Stimulated activated CD4-positive, alpha-beta T cell treated with anti-CD3 and anti-CD28 coated beads, Interleukin-2, amount 100 ng/mL, for 24 hours (primary cell): ENCODE data around the gene ZBTB22.
"Not testable (repeated sequence)": the region's sequence is repeated elsewhere in the genome, so short reads cannot be mapped to it uniquely, and the experiment has no call there.

ENCODE experiments used
- DNase-seq, 2 donors: peaks; one replicate each; pipeline ENCODE4 v3.0.0-alpha.2; 2020

Gene ZBTB22

GRCh38 chr6:33298773-33299236 is 18.7 kb downstream of the ZBTB22 start, which contains the start of gene RGL2:
RGL2 (minus strand) TSS chr6:33298942; CDS start chr6:33298610, 332 bp downstream.
- peak; percentile 62 to 63 for DNase-seq

DNA sequence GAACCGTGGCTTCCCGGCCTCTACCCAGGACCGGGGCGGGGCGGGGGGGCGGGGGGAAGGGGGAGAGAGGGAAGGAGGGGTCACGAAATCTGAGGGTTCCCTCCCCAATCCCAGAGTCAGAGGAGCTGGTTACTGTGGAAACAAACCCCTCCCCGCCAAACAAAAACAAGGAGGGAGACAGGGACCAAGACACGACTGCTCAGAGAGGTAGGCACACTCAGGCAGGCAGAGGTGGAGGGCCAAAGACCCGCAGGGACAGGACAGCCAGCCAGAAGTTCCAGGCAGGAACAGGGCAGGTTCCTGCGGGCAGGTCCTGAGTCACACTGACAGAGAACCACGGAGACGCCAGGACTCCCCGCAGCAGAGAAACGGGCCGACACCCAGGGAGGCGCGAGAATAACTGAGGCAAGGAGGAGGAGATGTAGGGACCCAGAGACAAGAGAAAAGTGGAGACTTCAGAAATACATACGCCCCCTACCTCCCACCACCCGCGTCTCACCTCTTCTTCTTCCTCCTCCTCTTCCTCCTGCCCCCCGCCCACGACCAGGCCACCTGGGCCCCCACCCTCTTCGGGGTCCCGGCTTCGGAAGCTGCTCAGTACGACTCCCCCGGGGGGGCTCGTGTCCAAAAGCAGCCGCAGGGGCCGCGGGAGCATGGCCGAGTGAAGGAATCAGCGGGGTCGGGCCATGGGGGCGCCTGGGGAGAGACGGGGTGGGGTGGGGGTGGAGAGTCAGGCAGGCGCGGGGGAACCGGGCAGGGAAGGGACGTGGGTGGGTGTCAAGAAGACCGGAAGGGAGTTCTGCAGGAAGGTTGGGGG is 19.4 kb downstream of the ZBTB22 start:
- DNase-seq = peak; percentile 62 to 71

- no peak for DNase-seq
These were observed 20.1 kb downstream of the ZBTB22 start for GRCh38 chr6:33297406-33297955.

DNA sequence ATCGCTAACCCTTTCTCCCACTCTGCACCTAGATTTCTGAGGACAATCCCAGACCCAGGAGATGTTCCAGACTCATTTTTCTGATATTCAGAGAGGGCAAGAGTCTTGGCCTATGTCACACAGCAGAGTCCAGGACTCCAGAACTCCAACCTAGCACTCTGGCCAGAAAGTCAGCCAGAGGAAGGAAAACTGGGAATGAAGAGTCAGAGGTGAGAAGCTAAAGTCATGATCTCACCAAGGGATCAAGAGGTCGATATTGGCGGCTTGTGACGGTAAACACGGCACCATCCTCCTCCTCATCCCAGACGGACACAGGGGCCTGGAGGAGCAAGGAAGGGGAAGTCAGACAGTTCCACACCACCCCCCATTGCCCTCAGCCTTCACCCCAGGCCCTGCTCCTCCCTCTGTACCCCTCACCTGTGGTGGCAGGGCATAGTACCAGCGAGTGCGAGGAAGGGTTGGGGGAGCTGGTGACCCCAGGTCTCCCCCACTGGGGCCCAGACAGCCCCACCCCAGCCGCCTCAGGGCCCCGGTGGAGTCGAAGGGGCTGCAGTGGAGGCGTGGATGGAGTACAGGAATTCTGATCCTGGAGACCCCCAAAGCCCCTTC is 20.6 kb downstream of the ZBTB22 start:
- no peak for DNase-seq

DNA sequence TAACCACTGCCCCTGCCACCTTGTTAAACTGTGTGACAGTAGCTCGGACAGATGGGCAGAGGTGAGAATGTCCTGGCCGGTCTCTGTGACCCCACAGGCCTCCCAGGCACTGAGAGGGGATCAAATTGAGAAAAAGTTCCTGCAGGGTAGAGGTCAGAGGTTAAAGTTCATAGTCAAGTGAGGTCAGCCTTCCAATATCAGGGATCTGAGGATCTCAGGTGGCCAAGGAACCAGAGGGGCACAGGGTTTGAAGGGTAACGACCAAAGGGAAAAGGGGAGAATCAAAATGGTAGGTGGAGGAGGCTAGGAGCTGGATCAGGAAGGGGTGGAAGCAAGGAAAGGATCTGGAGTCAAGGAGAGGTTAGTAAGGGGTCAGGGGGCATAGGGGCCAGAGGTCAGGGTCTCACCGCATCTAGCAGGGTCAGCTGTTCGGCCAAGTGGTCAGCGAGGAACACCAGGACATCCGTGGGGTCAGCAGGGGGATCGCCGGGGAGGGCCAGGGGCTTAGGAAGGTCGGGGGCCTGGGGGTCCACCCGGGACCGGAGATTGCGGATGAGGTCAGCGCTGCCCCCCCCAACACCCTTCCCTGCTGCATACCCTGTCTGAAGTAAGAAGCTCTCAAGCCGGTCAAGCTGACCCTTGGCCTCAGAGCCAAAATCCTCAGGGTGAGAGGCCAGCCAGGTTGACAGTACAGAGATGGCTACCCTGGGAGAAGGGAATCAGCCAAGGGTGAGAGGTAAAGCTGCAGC is 21.7 kb downstream of the ZBTB22 start:
- DNase-seq = no peak

- DNase-seq = no peak
These were observed 23.3 kb downstream of the ZBTB22 start for GRCh38 chr6:33294086-33294823.

- DNase-seq = no peak
These were observed 24.4 kb downstream of the ZBTB22 start for GRCh38 chr6:33292996-33293682.

DNA sequence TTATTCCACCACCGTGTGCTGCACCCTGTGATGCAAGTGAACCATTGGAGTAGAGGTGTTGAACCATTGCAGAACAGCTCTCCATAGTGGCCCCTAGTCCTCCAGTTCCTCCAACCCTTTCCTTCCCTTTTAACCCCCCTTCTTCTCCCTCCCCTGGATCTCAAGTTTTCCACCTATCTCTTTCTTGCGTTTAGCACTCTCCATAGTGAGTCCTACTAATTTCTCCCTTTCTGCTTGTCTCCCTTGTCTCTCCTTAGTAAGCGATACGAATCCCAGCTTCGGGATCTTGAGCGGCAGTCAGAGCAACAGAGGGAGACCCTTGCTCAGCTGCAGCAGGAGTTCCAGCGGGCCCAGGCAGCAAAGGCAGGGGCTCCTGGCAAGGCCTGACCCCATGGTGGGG is 27.1 kb downstream of the ZBTB22 start:
- no peak for DNase-seq

- no peak for DNase-seq
These were observed 27.7 kb downstream of the ZBTB22 start for GRCh38 chr6:33289784-33290315.

DNA sequence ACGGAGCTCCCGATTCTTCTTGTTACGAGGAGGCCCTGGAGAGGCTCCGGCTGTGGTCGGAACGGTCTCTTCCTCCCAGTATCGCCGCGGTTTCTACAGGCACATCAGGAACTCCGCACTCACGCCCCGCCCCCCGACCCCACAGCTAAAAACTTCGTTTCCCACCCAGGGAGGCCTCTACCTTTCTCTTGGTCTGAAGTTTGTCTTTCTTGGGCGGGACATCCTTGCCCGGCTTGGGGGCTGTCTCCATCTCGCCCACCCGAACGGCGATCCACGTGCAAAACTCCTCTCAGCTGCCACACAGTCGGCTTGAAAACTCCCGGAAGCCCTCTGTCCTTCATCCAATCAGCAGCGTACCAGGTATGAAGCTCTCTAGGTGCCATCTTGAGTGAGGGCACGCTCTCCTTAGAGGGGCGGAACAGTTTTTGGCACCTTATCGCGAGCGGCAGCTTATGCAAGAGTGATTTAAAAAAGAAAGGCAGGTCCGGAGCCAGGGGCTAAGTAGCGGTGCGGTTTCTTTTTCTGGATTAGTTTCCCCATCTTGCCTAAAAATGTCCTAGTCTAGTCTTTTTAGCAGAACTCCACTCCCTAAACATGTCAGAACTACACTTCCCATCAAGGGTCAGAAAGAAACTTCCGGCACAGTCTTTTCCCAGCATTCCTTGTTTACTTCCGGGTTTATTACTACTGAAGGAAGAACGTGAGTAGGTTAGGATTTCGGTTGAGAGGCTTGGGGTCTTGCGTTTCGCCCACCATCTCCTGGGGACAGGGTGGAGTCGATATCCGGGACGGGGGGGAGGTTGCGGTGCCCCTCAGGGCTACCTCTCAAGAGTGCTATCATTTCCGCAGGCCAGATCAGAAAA is 28.4 kb downstream of the ZBTB22 start, which contains the start of the genes PFDN6 and WDR46:
Gene PFDN6, plus strand, starts transcription at position 681 of the 863 bp plus-strand sequence. CDS start 256 bp downstream, outside the sequence.
Gene WDR46, minus strand, starts transcription at position 319 of the 863 bp plus-strand sequence. Its CDS starts 69 bp downstream, at position 250.
- peak; percentile 75 to 81 for DNase-seq

GRCh38 chr6:33288141-33288920 is 29.2 kb downstream of the ZBTB22 start:
- no peak for DNase-seq

GRCh38 chr6:33286946-33287914 is 30.3 kb downstream of the ZBTB22 start:
- no peak for DNase-seq

DNA sequence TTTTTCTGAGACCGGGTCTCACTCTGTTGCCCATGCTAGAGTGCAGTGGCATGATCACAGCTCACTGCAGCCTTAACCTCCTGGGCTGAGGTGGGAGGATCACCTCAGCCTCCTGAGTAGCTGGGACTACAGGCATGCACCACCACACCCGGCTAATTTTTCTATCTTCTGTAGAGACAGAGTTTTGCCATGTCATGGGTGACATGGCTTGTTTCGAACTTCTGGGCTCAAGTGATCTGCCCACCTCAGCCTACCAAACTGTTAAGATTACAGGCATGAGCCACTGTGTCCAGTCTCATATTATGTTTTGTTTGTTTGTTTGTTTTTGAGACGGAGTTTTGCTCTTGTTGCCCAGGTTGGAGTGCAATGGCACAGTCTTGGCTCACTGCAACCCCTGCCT is 32.3 kb downstream of the ZBTB22 start:
- DNase-seq = not testable (repeated sequence)

DNA sequence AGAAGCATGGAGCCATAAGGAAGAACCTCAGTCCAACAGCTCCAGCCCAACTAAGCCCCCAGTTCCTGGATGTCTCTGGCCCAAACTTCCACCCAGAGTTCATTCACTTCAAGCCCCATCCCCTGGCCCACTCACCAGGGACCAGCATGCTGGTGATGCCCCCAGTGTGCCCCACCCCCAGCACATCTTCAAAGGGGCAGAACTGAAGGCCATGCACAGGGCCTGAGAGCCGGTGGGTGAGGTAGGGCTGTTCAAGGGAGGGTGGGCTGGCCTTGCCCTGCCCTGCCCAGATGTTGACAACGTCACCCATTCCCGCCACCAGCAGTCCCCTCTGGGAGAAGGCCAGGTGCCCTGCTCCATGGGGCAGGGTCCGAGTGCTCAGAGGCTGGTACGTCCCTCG is 37.0 kb downstream of the ZBTB22 start:
- DNase-seq = no peak

DNA sequence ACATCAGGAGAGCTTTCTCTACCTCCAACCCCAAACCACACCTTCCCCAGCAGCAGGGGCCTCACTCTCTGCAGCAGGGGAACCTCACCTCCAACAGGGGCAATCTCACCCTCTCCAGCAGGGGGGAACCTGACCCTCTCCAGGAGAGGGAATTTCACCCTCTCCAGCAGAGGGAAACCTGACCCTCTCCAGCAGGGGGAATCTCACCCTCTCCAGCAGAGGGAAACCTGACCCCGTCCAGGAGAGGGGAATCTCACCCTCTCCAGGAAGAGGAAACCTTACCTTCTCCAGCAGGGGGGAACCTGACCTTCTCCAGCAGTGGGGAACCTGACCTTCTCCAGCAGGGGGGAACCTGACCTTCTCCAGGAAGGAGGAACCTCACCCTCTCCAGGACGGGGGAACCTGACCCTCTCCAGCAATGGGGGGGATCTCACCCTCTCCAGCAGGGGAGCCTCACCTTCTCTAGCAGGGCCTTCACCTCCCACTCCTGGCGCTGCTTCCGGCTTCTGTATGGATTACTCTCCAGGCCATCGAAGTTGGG is 37.5 kb downstream of the ZBTB22 start:
- DNase-seq = no peak

GRCh38 chr6:33279257-33279695 is 38.3 kb downstream of the ZBTB22 start:
- no peak for DNase-seq

- no peak for DNase-seq
These were observed 38.7 kb downstream of the ZBTB22 start for GRCh38 chr6:33278810-33279209.

DNA sequence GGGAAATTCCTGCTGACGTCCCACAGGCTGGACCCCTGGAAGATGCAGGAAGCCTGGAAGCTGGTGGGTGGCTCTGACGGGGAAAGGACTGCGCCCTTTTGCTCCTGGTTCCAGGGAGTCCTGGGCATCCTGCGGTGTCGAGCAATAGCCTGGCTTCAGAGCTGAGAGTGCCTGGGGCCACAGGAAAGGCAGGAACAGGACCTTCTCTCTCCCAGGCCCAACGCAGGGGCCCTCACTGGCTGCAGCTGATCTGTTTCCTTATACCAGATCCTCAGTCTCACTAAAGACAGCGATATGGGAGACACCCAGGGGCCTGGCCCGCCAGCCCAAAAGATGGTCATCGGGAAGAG is 39.2 kb downstream of the ZBTB22 start:
- DNase-seq = no peak
